Measurements from ENCODE around the gene VIL1. TPM values are rescaled to one million over a fixed set of nuclear protein-coding genes. Genes with fewer than 3 reads are reported as not detected.
A peak's percentile ranks its signal among the peaks of the same experiment; 100 is the strongest.

The VIL1 gene
- total and polyA plus RNA-seq, 9 of the 15 experiments (the other 6 are each of a cell fraction or from before 2014, with no cell fraction given), result 0.51 to 2.7 (median 1.2) TPM

- FAIRE-seq, result no peak
- Histone ChIP-seq H3K9me3 (replicated peaks; ENCODE audit: control insufficient read depth, insufficient read depth, low read depth, low read length) (no peaks in the 10 kb centered on the region), H3K36me3 (ENCODE audit: control insufficient read depth, insufficient read depth, low read length) (no peaks in the 10 kb centered on the region), H3K9me1 (ENCODE audit: control insufficient read depth, insufficient read depth, low read length) (no peaks in the 10 kb centered on the region), H3K79me2 (ENCODE audit: control insufficient read depth, insufficient read depth, low read length) (no peaks in the 10 kb centered on the region), H4K20me1 (replicated peaks; ENCODE audit: control insufficient read depth, insufficient read depth, low read length) (no peaks in the 10 kb centered on the region), H3K9ac (ENCODE audit: insufficient read depth in 1 of 2, low read depth in 2 of 2, low read length in 2 of 2) (peak overlapping the region in 1 of 2 experiments; percentile 77; a peak in 1 of 4 replicates), H3K27me3 (ENCODE audit: control insufficient read depth in 2 of 2, insufficient read depth in 2 of 2, low read length in 2 of 2) (no peaks in the 10 kb centered on the region), H3K4me1 (replicated peaks in 1 of 2; ENCODE audit: control insufficient read depth in 2 of 2, insufficient read depth in 2 of 2, low read length in 2 of 2) (no peaks in the 10 kb centered on the region; a peak in 2 of 5 replicates), H3K4me3 (no peak overlapping the region), H3K4me2 (ENCODE audit: insufficient read depth, low read length) (no peak overlapping the region), H2AFZ (ENCODE audit: low read depth, low read length) (no peak overlapping the region), H3K27ac (ENCODE audit: extremely low read depth, low read depth, low read length) (no peak overlapping the region)
- ATAC-seq, result peak; percentile 80
- intact Hi-C loops (cut with micrococcal nuclease), result no loop called here
- in situ Hi-C loops (cut with MboI), result no loop called here
- TF ChIP-seq, protein P1, sequence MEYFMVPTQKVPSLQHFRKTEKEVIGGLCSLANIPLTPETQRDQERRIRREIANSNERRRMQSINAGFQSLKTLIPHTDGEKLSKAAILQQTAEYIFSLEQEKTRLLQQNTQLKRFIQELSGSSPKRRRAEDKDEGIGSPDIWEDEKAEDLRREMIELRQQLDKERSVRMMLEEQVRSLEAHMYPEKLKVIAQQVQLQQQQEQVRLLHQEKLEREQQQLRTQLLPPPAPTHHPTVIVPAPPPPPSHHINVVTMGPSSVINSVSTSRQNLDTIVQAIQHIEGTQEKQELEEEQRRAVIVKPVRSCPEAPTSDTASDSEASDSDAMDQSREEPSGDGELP (CRISPR knock-in tag; IDR thresholded peaks at IDR 0.05; ENCODE audit: borderline replicate concordance), result peak; percentile 35; the same call in 1 of the 2 replicates
- no peak for TF ChIP-seq CC2D1A (IDR thresholded peaks at IDR 0.05)
- BruUV-seq (replicated peaks), result no TSS peak
- ChIA-PET CTCF (ENCODE audit: low intra/inter-chr PET ratio) (no interaction called here), POLR2A (no interaction called here)
- no peak for DNase-seq (ENCODE audit: extremely low read depth in 1 of 4, low spot score in 3 of 4)
- 50% methylated on average over 2 of the region's 4 CpGs for WGBS (ENCODE audit: insufficient coverage, low coverage, missing lambda C conversion rate)
These were observed 19.7 kb downstream of the VIL1 start for GRCh38 chr2:218438596-218438995.

GRCh38 chr2:218444692-218445357 lies 25.9 kb downstream of the VIL1 start:
- intact Hi-C loops (cut with micrococcal nuclease), result no loop called here
- no peaks in the 10 kb centered on the region for H3K9me3 ChIP-seq (replicated peaks; ENCODE audit: control insufficient read depth, insufficient read depth, low read depth, low read length)
- H2AFZ ChIP-seq (ENCODE audit: low read depth, low read length), result no peak overlapping the region
- no peaks in the 10 kb centered on the region; a peak in 2 of 5 replicates for H3K4me1 ChIP-seq (replicated peaks in 1 of 2; ENCODE audit: control insufficient read depth in 2 of 2, insufficient read depth in 2 of 2, low read length in 2 of 2)
- POLR2A ChIA-PET, result no interaction called here
- H4K20me1 ChIP-seq (replicated peaks; ENCODE audit: control insufficient read depth, insufficient read depth, low read length), result no peaks in the 10 kb centered on the region
- 96% methylated on average over 5 of the region's 7 CpGs for WGBS (ENCODE audit: insufficient coverage, low coverage, missing lambda C conversion rate)
- no peaks in the 10 kb centered on the region for H3K9me1 ChIP-seq (ENCODE audit: control insufficient read depth, insufficient read depth, low read length)
- no TSS peak for BruUV-seq (replicated peaks)
- DNase-seq (ENCODE audit: extremely low read depth in 1 of 4, low spot score in 3 of 4), result no peak
- H3K27me3 ChIP-seq (ENCODE audit: control insufficient read depth in 2 of 2, insufficient read depth in 2 of 2, low read length in 2 of 2), result no peaks in the 10 kb centered on the region
- in situ Hi-C loops (cut with MboI), result no loop called here
- H3K79me2 ChIP-seq (ENCODE audit: control insufficient read depth, insufficient read depth, low read length), result no peaks in the 10 kb centered on the region
- FAIRE-seq, result no peak
- peaks cover 7% of the 10 kb centered on the region; the same call in 2 of the 3 replicates for H3K36me3 ChIP-seq (ENCODE audit: control insufficient read depth, insufficient read depth, low read length)
- no peak overlapping the region for H3K4me2 ChIP-seq (ENCODE audit: insufficient read depth, low read length)
- no peak overlapping the region for H3K27ac ChIP-seq (ENCODE audit: extremely low read depth, low read depth, low read length)
- H3K4me3 ChIP-seq, result no peak overlapping the region
- H3K9ac ChIP-seq (ENCODE audit: insufficient read depth in 1 of 2, low read depth in 2 of 2, low read length in 2 of 2), result peak overlapping the region in 1 of 2 experiments; percentile 13; a peak in 1 of 4 replicates
- no peak for ATAC-seq
- CTCF ChIA-PET (ENCODE audit: low intra/inter-chr PET ratio), result no interaction called here
- TF ChIP-seq ZNF354B (CRISPR knock-in tag; IDR thresholded peaks at IDR 0.05), result no peak
- no peak for TF ChIP-seq ATF4 (CRISPR knock-in tag; IDR thresholded peaks at IDR 0.05)
- TF ChIP-seq NCOA1 (IDR thresholded peaks at IDR 0.05; ENCODE audit: low read depth), result no peak
- TF ChIP-seq HOXB6 (CRISPR knock-in tag; IDR thresholded peaks at IDR 0.05; ENCODE audit: borderline replicate concordance), result no peak
- no peak for TF ChIP-seq SMARCC2 (IDR thresholded peaks at IDR 0.05; ENCODE audit: low read depth)
- no peak for TF ChIP-seq BCL6 (CRISPR knock-in tag; IDR thresholded peaks at IDR 0.05)

Data from K562 (cell line).